MM.1S (cell line): Measurements from ENCODE around the gene STX8.

ENCODE experiments used
- DNase-seq: peaks from one replicate; pipeline ENCODE4 v3.0.0-alpha.2; 2015
- H2AFZ ChIP-seq: fragments of 300-600 bp; sonication (generic); 2 replicates; pipeline ENCODE4 v1.6.0; 2016; ENCODE audit warnings: antibody characterized with exemption, low read length
- H3F3A ChIP-seq: fragments of 300-600 bp; sonication (generic); 2 replicates; pipeline ENCODE4 v1.6.1; 2016; ENCODE audit warnings: mild to moderate bottlenecking, antibody characterized with exemption, low read length, moderate library complexity, mixed read lengths; ENCODE audit not compliant: insufficient read depth
- H3K27ac ChIP-seq: fragments of 300-600 bp; sonication (generic); 2 replicates; pipeline ENCODE4 v1.5.1; 2016; ENCODE audit warnings: mild to moderate bottlenecking, low read length
- H3K27me3 ChIP-seq: fragments of 300-600 bp; sonication (generic); replicated peaks from 2 replicates; pipeline ENCODE4 v1.6.0; 2016; ENCODE audit warnings: low read length; ENCODE audit not compliant: insufficient read depth
- H3K36me3 ChIP-seq: fragments of 300-600 bp; sonication (generic); replicated peaks from 2 replicates; pipeline ENCODE4 v1.6.1; 2016; ENCODE audit warnings: mild to moderate bottlenecking, low read length, mixed read lengths; ENCODE audit not compliant: insufficient read depth
- H3K4me1 ChIP-seq: fragments of 300-600 bp; sonication (generic); 2 replicates; pipeline ENCODE4 v1.6.1; 2016; ENCODE audit warnings: low read length, mixed read lengths
- H3K4me2 ChIP-seq: fragments of 300-600 bp; sonication (generic); 2 replicates; pipeline ENCODE4 v1.6.0; 2016; ENCODE audit warnings: low read depth, low read length
- H3K4me3 ChIP-seq: fragments of 300-600 bp; sonication (generic); 2 replicates; pipeline ENCODE4 v1.5.1; 2016; ENCODE audit warnings: low read length, mixed read lengths
- H3K79me2 ChIP-seq: fragments of 300-600 bp; sonication (generic); 2 replicates; pipeline ENCODE4 v1.6.1; 2016; ENCODE audit warnings: mixed run types, low read length, mixed read lengths
- H3K9ac ChIP-seq: fragments of 300-600 bp; sonication (generic); 2 replicates; pipeline ENCODE4 v1.6.1; 2016; ENCODE audit warnings: low read length, mixed read lengths
- H3K9me2 ChIP-seq: fragments of 300-600 bp; sonication (generic); replicated peaks from 2 replicates; pipeline ENCODE4 v1.6.1; 2016; ENCODE audit warnings: mild to moderate bottlenecking, low read length, mixed read lengths; ENCODE audit not compliant: insufficient read depth
- H3K9me3 ChIP-seq: fragments of 300-600 bp; sonication (generic); replicated peaks from 2 replicates; pipeline ENCODE4 v1.6.1; 2016; ENCODE audit warnings: mild to moderate bottlenecking, low read length, mixed read lengths; ENCODE audit not compliant: insufficient read depth
- H4K20me1 ChIP-seq: fragments of 300-600 bp; sonication (generic); 2 replicates; pipeline ENCODE4 v1.6.1; 2016; ENCODE audit warnings: mild to moderate bottlenecking, low read length, moderate library complexity, mixed read lengths; ENCODE audit not compliant: insufficient read depth
- CTCF ChIP-seq: fragments of 300-600 bp; sonication (generic); IDR thresholded peaks from 2 replicates; pipeline ENCODE4 v1.5.1; 2016; ENCODE audit warnings: antibody characterized with exemption, low read length, mixed read lengths
- EZH2 ChIP-seq: fragments of 300-600 bp; sonication (generic); optimal IDR thresholded peaks from 2 replicates; pipeline ENCODE3; 2017; ENCODE audit warnings: low read depth, mild to moderate bottlenecking, antibody characterized with exemption, low read length, mixed read lengths
- EZH2phosphoT487 ChIP-seq: fragments of 300-600 bp; sonication (generic); IDR thresholded peaks from 2 replicates; pipeline ENCODE4 v1.6.1; 2018; ENCODE audit warnings: antibody characterized with exemption, low read length

The STX8 gene

GRCh38 chr17:9512323-9513168 lies 63.1 kb downstream of the STX8 start:
- Histone ChIP-seq H3K4me2 (no peak overlapping the region), H4K20me1 (no peaks in the 10 kb centered on the region), H3K9me2 (no peaks in the 10 kb centered on the region), H3K79me2 (no peaks in the 10 kb centered on the region), H3K9me3 (no peaks in the 10 kb centered on the region), H3K27me3 (no peaks in the 10 kb centered on the region), H3K4me3 (no peak overlapping the region), H3K9ac (no peak overlapping the region), H3K36me3 (no peaks in the 10 kb centered on the region), H3K4me1 (peaks cover 8% of the 10 kb centered on the region), H3F3A (no peaks in the 10 kb centered on the region), H2AFZ (no peak overlapping the region), H3K27ac (no peak overlapping the region)
- no peak for TF ChIP-seq EZH2phosphoT487
- no peak for TF ChIP-seq CTCF
- TF ChIP-seq EZH2, result no peak
- no peak for DNase-seq

GRCh38 chr17:9509236-9509816 lies 66.3 kb downstream of the STX8 start:
- Histone ChIP-seq H3K9ac (no peak overlapping the region), H3K4me3 (no peak overlapping the region), H3K27ac (no peak overlapping the region), H3K27me3 (no peaks in the 10 kb centered on the region), H3K9me2 (no peaks in the 10 kb centered on the region), H4K20me1 (no peaks in the 10 kb centered on the region), H2AFZ (no peak overlapping the region), H3K4me2 (no peak overlapping the region), H3K9me3 (no peaks in the 10 kb centered on the region), H3K4me1 (no peaks in the 10 kb centered on the region), H3F3A (no peaks in the 10 kb centered on the region), H3K36me3 (no peaks in the 10 kb centered on the region), H3K79me2 (no peaks in the 10 kb centered on the region)
- TF ChIP-seq EZH2 (no peak), EZH2phosphoT487 (no peak), CTCF (no peak)
- DNase-seq, result no peak

DNA sequence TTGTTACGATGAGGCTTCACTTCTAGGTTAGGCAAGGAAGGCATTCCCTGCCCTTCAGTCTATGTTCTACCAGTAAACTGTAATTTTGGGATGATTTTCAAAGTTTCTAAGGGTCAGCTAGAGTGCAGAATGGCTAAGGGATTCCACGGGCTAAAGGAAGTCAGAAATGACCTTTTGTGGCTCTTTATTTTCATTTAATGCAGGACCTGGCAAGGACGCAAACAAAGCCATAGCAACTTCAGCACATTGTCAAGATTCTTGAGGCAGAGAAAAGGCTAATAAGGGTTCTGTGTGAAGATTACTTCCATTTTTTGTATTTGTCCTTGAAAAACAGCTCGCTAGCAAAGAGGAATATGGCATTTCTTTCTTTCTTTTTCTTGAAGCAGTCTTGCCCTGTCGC lies 76.6 kb downstream of the STX8 start:
- H4K20me1 ChIP-seq, result no peaks in the 10 kb centered on the region
- H3K9me2 ChIP-seq, result no peaks in the 10 kb centered on the region
- H3K4me3 ChIP-seq, result no peak overlapping the region
- no peak overlapping the region for H2AFZ ChIP-seq
- no peaks in the 10 kb centered on the region for H3K79me2 ChIP-seq
- H3K36me3 ChIP-seq, result no peaks in the 10 kb centered on the region
- no peak overlapping the region for H3K4me2 ChIP-seq
- DNase-seq, result no peak
- H3K27me3 ChIP-seq, result no peaks in the 10 kb centered on the region
- no peak overlapping the region for H3K27ac ChIP-seq
- H3K4me1 ChIP-seq, result no peaks in the 10 kb centered on the region
- H3K9ac ChIP-seq, result no peak overlapping the region
- no peak for TF ChIP-seq CTCF
- TF ChIP-seq EZH2phosphoT487, result no peak
- TF ChIP-seq EZH2, result no peak
- no peaks in the 10 kb centered on the region for H3F3A ChIP-seq
- no peaks in the 10 kb centered on the region for H3K9me3 ChIP-seq
